Measurements from ENCODE around the gene TBCE.

DNA sequence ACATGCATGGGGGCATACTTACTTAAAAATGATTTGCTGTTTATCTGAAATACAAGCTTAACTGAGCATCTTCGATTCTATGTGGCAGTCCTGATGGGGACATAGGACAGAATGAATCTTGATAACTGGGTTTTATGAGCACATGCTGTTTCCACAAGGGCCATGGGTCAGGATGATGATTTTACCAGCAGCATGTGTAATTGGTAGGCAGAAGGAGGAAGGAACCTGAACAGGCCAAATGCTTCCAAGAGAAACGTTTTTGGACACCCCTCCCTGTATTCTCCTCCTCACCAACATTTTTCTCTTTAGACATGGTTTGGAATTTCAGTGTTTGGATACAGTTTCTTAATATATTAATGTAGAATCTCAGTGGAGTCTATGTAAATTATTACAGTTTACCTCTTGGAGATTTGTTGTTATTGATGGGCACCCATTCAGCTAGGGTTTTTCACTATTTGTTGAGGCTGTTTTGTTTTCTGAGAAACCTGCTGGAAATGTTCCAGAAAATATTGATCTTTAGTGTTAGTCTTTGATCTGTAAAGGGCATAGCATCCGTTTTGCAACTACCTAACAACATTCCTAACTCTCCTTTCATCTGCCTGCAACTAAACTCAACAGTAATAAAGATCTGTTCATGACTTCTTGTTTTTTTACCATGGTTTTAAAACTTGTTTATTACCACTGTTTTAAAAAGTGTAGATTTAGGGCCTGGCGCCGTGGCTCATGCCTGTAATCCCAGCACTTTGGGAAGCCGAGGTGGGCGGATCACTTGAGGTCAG lies 42.0 kb downstream of the TBCE start:
- TF ChIP-seq CTCF (IDR thresholded peaks at IDR 0.05) (no peak), POLR2A (IDR thresholded peaks at IDR 0.05) (no peak)

Measured in Peyer's patch (tissue), 4 donors.